H54 (cell line): ENCODE results near the gene GABRD.

Source experiments
- DNase-seq: peaks from one replicate; pipeline ENCODE4 v3.0.0; 2011; ENCODE audit warnings: low spot score, mixed read lengths; ENCODE audit not compliant: insufficient read length
- FAIRE-seq: peaks from 3 replicates; lab custom pipeline; 2011; peaks lifted over from hg19 to GRCh38; lab: Jason Lieb, UNC
- POLR2A ChIP-seq: IDR thresholded peaks from 2 replicates; pipeline ENCODE4 v1.6.1; 2011; ENCODE audit warnings: low read depth, mild to moderate bottlenecking, low read length

Gene GABRD

DNA sequence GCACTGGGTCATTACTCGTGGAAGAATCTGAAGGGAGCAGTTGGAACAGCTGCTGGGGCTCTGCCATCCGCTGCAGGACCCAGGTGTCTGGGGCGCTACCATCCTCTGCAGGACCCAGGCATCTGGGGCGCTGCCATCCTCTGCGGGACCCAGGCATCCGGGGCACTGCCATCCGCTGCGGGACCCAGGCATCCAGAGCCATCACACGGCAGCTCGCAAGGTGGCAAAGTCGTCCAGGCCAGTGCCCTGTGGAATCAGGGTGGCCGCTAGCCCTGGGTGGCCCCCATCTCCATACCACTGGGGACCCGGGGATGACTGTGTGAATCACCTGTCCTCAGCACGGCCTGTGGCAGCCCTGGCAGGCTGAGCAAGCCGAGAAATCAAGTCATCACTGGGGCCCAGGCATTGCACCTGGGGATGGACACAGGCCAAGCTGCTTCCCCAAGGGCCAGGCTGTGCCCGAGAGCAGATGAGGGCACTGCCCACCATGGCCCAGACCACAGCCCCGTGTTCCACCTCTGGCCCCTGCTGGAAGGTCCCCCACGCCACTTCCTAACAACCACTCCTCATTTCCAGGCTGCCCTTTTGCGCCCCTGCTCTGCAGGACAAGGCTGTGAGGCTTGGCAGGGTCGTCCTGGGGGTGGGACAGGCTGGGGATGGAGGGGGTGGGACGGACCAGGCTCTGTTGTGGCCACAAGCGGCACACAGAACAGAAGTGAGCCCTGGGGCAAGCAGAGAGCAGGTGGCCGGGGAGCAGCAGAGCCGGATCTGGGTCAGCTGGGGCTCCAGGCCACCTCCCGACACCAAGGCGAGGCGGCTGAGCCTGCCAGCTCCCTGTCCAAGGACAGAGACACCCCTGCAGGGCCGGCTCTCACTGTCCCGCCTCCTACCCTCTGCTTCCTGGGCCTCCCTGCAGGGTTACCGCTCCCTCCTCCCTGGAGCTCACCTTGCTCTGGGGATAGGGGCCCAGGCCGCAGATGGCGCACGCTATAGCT, 12.7 kb downstream of the GABRD start:
- no peak for FAIRE-seq
- TF ChIP-seq POLR2A, result no peak
- DNase-seq, result no peak

DNA sequence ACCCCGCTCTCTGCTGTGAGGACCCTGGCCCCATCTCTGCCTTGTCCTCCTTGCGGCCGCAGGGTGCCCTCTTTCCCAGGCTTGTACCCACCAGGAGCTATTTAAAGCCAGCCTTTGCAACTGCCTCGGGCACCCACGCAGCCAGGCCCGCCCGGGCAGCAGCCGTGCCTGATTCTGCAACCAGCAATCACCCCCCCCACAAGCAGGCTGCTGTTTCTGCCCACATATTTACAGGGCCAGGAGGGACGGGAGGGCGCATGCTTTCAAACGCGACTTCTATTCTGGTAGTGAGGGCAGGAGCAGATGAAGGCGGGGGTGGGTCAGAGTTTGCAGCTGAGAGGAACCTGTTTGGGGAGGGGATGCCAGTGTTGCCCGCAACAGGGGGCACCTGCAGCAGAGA, 13.6 kb downstream of the GABRD start:
- no peak for FAIRE-seq
- DNase-seq, result no peak
- TF ChIP-seq POLR2A, result no peak

DNA sequence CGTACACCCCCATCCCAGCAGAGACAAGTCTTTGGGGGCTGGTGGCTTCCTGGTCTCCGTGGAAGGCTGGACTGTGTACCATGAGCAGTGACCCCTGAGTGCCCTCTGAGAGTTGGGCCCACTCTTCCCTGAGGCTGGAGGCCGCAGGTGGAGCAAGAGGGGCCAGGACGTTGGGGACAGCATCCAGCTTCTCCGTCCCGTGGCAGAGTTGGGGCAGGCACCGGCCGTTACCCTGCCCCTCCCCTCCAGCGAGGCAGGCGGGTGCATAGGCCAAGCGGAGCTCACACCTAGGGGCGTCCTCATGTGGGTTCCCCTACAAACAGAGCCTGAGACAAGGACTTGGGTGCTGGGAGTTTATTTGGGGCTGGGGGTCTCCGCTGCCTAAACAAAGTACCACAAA, 14.0 kb downstream of the GABRD start:
- no peak for DNase-seq
- FAIRE-seq, result no peak
- no peak for TF ChIP-seq POLR2A

DNA sequence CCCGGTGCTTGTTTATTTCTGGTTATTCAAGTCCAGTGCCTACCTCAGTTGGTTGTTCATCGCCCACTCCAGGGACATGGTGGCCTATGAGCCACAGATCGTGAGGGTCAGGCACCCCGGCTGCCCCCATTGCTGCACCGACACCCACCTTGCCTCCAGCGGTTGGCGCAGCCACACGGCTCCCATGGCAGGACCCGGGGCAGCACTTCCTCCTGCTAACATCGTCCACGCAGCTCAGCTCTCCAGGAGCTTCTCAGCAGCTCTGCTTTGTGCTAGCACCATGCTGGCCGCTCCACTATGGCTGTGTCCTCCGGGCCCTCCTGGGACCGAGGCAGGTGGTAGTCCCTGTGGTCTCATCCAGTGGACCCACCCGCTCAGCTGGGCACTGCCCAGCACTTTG, 17.1 kb downstream of the GABRD start:
- DNase-seq (no peak), FAIRE-seq (no peak)
- no peak for TF ChIP-seq POLR2A

DNA sequence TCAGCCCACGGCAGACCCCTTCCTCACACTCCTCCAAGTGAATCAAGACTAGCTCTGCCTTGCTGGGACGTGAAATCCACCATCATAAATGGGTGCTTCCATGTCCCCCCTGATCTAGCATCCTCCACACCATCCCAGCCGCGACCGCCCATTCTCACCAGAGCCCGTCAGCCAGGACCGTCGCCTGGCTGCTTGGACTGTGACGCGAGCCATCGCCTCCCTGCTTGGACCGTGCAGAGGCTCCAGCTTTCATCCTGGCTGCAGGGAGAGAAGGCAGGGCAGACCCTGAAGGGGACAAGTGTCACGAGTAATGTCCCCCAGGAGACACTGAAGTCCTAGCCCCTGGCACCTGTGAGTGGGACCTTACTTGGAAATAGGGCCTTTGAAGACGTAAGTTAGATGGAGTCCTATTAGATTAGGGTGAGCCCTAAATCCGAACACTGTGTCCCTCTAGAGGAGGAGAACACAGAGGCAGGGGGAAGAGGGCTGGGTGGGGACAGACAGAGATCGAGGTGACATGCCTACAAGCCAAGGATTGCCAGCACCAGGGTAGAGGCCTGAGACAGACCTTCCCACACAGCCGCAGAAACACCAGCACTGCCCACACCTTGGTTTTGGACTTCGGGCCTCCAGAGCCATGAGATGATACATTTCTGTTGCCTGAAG, 18.3 kb downstream of the GABRD start:
- DNase-seq (no peak), FAIRE-seq (no peak)
- TF ChIP-seq POLR2A, result no peak

- no peak for FAIRE-seq
Measured at GRCh38 chr1:2038229-2038628, 19.1 kb downstream of the GABRD start.

GRCh38 chr1:2039251-2039650, 20.1 kb downstream of the GABRD start:
- no peak for FAIRE-seq
- no peak for TF ChIP-seq POLR2A
- no peak for DNase-seq

More at GRCh38 chr1:2038229-2038628, 19.1 kb downstream of the GABRD start:
- DNase-seq, result no peak
- no peak for TF ChIP-seq POLR2A

DNA sequence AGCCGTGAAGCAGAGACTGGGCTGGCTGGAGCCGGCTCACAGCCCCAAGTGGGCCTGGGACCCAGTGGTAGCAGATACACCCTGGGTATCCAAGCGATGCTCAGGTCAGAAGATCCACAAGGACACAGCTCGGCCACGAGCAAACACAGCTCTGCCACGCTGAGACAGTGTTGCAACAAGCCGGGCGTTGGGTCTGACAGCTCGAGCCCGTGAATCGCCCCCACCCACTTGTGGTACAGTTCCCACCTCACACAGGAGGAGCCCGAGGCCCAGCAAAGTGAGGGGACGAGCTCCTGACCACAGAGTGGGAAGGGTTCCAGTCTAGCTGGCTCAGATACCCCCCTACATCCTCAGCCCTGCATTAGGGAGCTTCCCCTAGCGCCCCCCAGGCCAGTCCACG, 22.2 kb downstream of the GABRD start:
- no peak for FAIRE-seq
- TF ChIP-seq POLR2A, result no peak
- no peak for DNase-seq

DNA sequence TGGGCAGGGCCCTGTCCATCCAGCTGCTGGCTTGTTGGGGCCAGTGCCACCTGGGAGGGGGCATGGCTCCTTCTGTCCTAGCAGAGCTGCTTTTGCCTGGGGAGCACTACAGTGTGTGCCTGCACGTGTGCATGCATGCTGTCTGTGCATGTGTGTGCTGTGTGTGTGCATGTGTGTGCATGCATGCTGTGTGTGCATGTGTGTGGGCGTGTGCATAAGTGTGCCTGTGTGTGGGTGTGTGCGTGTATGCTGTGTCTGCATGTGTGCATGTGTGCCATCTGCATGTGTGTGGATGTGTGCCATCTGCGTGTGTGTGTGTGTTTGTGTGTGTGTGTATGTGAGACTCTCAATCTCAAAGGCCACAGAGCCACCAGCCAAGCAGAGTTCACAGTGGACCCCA, 22.7 kb downstream of the GABRD start:
- TF ChIP-seq POLR2A, result no peak
- no peak for DNase-seq
- no peak for FAIRE-seq

DNA sequence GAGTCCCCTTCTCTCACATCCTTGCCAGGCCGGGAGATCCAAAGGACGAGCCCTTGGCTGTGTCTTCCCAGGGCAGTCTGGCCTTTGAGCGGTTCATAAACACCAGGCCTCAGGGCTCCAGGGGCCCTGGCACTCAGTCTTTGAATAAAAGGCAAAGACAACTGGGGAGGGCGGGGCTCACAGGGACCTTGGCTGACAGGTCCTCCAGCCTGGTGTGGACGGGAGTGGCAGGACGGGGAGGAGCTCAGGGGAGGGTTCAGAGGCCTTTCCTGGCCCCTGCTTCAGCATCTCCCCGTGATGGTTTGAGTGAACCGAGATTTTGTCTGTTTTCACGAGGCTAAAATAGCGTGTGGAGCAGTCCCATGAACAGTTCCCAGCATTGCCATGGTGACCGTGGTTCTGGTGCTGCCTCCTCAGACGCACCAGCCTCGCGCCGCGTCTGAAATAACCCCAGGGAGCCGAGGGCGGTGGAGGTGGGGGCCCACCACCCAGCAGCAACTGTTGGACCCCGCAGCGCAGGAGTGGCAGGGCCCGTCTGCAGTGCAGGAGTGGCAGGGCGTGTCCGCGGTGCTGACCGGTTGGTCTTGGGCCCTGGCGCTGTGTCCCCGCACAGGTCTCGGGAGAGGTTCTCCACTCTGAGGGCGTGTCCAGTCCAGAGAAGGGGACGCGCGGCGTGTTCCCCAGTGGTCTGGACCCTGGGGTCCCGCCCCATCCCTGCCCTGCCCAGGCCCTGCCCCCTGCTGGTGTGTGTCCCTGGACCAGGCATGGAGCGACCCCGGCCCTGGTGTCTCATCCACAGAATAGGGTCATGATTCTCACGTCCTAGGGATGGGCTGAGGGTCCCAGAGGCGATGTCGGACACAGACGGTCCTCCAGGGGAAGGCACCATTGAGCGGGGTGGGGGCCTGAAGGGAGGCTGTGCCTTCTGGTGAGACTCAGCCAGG, 24.0 kb downstream of the GABRD start:
- no peak for TF ChIP-seq POLR2A
- no peak for FAIRE-seq
- DNase-seq, result no peak

- no peak for DNase-seq
- FAIRE-seq, result no peak
- no peak for TF ChIP-seq POLR2A
Measured at GRCh38 chr1:2043886-2044285, 24.7 kb downstream of the GABRD start.

DNA sequence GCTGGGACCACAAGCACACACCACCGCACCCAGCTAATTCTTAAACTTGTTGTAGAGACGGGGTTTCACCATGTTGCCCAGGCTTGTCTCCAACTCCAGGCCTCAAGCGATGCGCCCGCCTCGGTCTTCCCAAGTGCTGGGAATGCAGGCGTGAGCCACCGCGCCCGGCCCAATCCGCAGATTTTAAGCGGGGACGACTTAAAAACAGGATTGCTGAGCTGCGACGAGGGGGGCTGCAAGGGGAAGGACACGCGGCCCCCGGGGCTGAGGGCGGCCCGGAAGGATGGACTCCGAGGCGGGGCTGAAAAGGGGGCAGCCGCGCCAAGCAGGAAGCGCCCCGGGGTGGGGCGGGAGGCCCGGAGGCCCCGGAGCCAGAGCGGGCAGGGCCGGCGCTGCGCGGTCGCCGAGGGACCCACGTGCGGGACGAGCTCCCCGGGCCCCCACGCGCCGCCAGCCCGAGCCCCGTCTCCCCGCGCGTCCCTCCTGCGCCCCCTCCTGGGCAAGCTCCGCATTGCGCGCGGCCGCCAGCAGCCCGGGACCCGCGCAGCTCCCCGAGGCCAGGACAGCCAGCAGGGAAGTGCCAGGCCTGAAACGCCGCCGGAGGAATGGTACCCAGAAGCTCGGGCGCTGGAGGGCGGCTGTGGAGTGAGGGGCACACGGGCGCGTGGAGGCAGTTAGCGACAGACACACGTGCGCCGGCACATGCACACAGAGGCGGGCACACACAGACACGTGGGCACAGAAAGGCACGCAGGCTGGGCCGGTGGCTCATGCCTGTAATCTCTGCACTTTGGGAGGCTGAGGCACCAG, 25.6 kb downstream of the GABRD start:
- FAIRE-seq (no peak), DNase-seq (peak; percentile 78)
- no peak for TF ChIP-seq POLR2A
